ENCODE measurements around the gene PRKAG2.
"Not testable (repeated sequence)": the region's sequence is repeated elsewhere in the genome, so short reads cannot be mapped to it uniquely, and the experiment has no call there.

Gene PRKAG2

DNA sequence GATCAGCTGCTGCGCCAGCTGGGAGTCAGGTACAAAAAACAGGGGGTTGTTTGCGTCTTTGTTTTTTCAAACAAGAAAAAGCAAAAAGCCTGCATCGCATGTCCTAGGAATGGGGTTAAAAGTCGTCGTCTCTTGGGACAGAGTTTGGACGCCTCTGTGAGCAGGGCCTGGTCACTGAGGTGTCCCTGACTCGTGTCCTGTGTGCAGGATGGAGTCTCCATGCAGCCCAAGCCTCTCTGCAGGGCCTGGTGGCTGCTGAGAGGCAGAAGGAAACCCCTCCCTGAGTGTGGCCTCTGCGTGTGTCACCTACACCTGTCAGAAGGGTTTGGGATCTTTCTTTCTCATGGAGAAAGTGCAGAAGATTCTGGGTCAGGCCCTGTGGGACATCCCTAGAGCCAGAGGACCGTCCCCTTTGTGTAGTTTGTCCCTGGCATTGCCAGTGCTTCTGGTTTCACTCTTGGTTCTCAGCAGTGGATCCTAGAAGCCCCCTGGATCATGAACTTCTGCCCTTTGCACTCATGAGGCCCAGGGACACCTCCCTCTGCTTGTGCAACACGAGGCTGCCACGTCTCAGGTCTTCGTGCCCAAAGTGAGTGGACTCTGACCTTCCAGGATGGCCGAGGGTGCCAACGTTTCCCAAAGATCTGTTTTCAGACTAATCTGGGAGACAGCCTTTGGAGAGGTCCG lies 75.0 kb downstream of the PRKAG2 start:
- FAIRE-seq (no peak), DNase-seq (ENCODE audit: insufficient read length, low spot score) (no peak)
- TF ChIP-seq TAF1 (IDR thresholded peaks at IDR 0.05; ENCODE audit: low read depth, low read length) (no peak), SPI1 (IDR thresholded peaks at IDR 0.05; ENCODE audit: low read depth, low read length) (no peak), POLR2A (IDR thresholded peaks at IDR 0.05; ENCODE audit: low read depth, low read length) (no peak), POLR2AphosphoS5 (IDR thresholded peaks at IDR 0.05; ENCODE audit: low read depth, low read length) (no peak), PAX5 (IDR thresholded peaks at IDR 0.05; ENCODE audit: insufficient read depth, low read length, severe bottlenecking) (no peak), POU2F2 (IDR thresholded peaks at IDR 0.05; ENCODE audit: low read depth, low read length) (no peak)

DNA sequence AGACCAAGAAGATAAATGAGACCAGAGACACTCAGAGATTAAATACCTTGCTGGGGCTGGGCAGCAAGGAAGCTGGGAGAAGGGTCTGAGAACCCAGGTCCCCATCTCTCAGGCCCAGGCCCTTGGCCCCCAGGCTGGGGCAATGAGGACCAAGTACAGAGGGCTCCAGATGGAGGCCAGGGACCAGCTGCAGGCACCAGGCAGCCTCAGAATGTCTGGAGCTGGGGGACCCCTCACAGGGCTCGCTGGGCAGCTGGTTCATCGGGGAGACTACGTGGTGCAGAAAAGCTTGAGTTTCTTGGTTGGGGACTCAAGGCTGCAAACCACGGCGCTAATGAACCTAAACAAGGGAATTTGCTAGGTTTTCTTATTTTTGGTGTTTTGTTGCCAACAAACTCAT lies 75.6 kb downstream of the PRKAG2 start:
- DNase-seq (ENCODE audit: insufficient read length, low spot score) (no peak), FAIRE-seq (no peak)
- TF ChIP-seq TAF1 (IDR thresholded peaks at IDR 0.05; ENCODE audit: low read depth, low read length) (no peak), SPI1 (IDR thresholded peaks at IDR 0.05; ENCODE audit: low read depth, low read length) (no peak), POLR2A (IDR thresholded peaks at IDR 0.05; ENCODE audit: low read depth, low read length) (no peak), PAX5 (IDR thresholded peaks at IDR 0.05; ENCODE audit: insufficient read depth, low read length, severe bottlenecking) (no peak), POU2F2 (IDR thresholded peaks at IDR 0.05; ENCODE audit: low read depth, low read length) (no peak), POLR2AphosphoS5 (IDR thresholded peaks at IDR 0.05; ENCODE audit: low read depth, low read length) (no peak)

DNA sequence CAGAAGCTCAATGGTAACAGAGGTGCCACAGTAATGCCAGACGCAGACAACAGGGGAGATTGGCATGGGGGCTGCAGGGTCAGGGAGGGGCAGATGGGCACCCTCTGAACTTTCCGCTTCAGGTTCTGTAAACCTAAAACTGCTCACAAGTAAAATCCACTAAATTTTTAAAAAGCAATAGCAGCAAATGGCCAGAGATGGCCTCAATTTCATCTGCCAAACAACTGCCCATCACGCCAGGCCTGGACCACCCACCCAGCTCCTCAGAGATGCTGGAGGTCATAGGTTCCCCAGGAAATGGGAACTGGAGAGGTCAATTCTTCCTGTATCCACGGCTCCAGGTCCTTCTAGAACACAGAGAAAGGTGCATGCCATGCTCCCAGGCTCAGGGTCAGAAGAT lies 76.1 kb downstream of the PRKAG2 start:
- TF ChIP-seq POLR2AphosphoS5 (IDR thresholded peaks at IDR 0.05; ENCODE audit: low read depth, low read length) = no peak
- TF ChIP-seq POU2F2 (IDR thresholded peaks at IDR 0.05; ENCODE audit: low read depth, low read length) = no peak
- no peak for TF ChIP-seq SPI1 (IDR thresholded peaks at IDR 0.05; ENCODE audit: low read depth, low read length)
- TF ChIP-seq POLR2A (IDR thresholded peaks at IDR 0.05; ENCODE audit: low read depth, low read length) = no peak
- TF ChIP-seq TAF1 (IDR thresholded peaks at IDR 0.05; ENCODE audit: low read depth, low read length) = no peak
- TF ChIP-seq PAX5 (IDR thresholded peaks at IDR 0.05; ENCODE audit: insufficient read depth, low read length, severe bottlenecking) = no peak
- FAIRE-seq (no peak), DNase-seq (ENCODE audit: insufficient read length, low spot score) (no peak)

DNA sequence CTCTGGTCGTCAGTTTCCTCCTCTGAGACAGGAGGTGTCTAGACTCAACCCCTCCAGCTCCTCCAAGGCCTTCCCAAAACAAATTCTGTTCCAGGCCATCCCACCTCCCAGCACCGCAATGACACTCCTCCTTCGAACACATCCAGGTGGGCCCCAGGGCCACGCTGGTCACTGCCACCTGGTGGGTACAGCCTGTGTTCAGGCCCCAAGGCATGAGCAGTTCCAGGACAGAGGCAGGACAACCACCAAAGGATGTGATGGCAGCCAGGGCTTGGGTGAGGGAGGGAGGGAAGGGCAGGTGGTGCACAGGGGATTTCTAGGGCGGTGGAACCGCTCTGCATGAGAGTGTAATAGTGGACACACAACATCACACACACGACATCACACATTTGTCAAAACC lies 76.5 kb downstream of the PRKAG2 start:
- DNase-seq (ENCODE audit: insufficient read length, low spot score) = no peak
- TF ChIP-seq POU2F2 (IDR thresholded peaks at IDR 0.05; ENCODE audit: low read depth, low read length) = no peak
- no peak for TF ChIP-seq SPI1 (IDR thresholded peaks at IDR 0.05; ENCODE audit: low read depth, low read length)
- no peak for TF ChIP-seq POLR2A (IDR thresholded peaks at IDR 0.05; ENCODE audit: low read depth, low read length)
- no peak for TF ChIP-seq POLR2AphosphoS5 (IDR thresholded peaks at IDR 0.05; ENCODE audit: low read depth, low read length)
- no peak for TF ChIP-seq PAX5 (IDR thresholded peaks at IDR 0.05; ENCODE audit: insufficient read depth, low read length, severe bottlenecking)
- no peak for TF ChIP-seq TAF1 (IDR thresholded peaks at IDR 0.05; ENCODE audit: low read depth, low read length)
- FAIRE-seq = no peak

DNA sequence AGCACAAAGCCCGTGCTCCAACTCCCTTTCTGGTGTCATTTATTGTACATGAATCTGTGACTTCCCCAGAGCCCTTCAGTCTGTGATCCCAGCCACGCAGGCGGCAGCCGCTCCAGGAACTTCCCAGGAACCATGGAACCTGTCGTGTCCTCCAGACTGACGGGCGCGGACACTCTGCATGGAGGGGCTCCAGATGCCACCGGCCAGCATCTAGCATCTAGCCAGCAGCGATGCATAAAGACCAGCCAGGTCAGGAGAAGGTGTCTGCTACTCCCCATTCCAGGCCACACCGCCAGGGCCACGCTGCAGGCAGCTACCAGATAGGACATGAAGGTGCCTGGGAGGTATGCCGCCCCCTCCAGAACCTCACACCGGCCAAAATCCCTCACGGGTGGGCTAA lies 77.4 kb downstream of the PRKAG2 start:
- FAIRE-seq = no peak
- no peak for DNase-seq (ENCODE audit: insufficient read length, low spot score)
- TF ChIP-seq PAX5 (IDR thresholded peaks at IDR 0.05; ENCODE audit: insufficient read depth, low read length, severe bottlenecking) = no peak
- no peak for TF ChIP-seq SPI1 (IDR thresholded peaks at IDR 0.05; ENCODE audit: low read depth, low read length)
- TF ChIP-seq POLR2AphosphoS5 (IDR thresholded peaks at IDR 0.05; ENCODE audit: low read depth, low read length) = no peak
- TF ChIP-seq TAF1 (IDR thresholded peaks at IDR 0.05; ENCODE audit: low read depth, low read length) = no peak

DNA sequence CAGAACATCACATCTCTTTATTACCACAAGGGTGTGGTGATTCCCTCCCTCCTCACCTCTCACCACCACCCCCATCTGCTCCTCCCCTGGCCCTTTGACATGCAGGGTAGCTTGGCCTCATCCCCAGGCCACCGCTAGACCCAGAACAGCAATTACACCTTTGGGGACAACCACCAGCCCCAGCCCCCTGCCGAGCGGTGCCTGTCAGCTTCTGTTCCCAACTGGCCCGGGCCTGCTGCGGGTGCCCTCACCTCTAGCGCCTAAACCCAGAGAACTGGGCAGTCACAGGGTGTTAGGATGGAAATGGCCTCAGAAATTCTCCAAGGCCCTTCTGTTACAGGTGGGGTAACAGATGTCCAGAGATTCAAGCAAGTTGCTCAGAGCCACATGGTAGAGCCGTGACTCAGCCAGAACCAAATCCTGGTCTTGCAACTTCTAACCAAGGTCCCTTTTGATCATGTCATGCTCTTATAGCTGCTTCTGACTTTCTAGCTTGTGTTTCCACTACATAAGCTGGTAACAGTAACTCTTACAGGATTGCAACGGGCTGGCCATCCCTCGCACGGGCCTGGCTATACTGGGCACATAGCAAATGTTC lies 78.0 kb downstream of the PRKAG2 start:
- DNase-seq (ENCODE audit: insufficient read length, low spot score) (no peak), FAIRE-seq (no peak)
- TF ChIP-seq SPI1 (IDR thresholded peaks at IDR 0.05; ENCODE audit: low read depth, low read length) (no peak), TAF1 (IDR thresholded peaks at IDR 0.05; ENCODE audit: low read depth, low read length) (no peak)

DNA sequence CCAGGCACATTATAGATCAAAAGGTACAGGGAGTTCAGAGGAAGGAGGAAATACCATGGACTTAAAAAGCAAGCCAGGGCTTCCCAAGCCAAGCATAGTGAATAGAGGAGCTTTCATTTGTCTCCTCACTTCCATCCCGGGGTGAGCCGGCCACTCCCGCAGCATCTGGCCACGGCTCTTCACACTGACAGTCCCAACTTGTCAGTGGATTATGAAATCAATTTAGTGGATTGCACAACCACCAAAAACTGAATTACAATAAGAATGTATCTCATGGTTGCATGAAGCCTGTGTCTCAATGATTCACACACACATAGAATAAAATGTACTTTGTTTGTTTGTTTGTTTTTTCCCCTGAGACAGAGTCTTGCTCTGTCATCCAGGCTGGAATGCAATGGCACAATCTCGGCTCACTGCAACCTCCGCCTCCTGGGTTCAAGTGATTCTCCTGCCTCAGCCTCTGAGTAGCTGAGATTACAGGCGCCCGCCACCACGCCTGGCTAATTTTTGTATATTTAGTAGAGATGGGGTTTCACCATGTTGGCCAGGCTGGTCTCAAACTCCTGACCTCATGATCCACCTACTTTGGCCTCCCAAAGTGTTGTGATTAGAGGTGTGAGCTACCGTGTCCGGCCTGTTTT lies 79.1 kb downstream of the PRKAG2 start:
- DNase-seq (ENCODE audit: insufficient read length, low spot score); FAIRE-seq: not testable (repeated sequence)

DNA sequence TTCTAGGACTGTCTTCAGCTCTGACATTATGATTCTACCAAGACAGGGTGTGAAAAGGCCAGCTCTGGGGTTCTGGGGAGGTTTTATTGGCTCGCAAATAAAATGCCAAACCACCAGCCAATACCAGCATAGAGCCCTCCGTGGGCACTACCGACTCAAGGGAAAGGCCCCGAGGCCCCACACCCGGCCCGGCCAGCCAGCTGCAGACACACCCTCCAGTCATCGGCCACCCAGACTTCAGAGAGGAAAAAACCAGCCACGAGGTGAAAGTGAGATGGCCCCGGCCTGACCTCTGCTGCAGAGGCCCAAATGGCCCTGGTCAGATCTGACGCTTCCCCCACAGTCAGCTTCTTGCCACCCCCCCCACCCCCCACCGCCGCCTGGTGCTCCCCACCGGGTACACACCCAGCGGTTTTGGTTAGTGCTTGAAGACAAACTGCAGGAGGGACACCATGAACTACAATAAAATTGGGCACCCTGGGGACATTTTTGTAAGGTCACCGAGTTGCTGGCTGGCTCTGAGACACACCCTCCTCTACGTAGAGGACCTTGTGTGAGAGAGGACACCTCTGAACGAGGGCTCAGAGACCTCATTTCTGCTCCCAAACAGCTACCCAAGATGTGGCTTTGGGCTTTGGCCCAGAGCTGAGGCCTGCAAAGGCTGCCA lies 79.9 kb downstream of the PRKAG2 start:
- TF ChIP-seq POU2F2 (IDR thresholded peaks at IDR 0.05; ENCODE audit: low read depth, low read length) = no peak
- TF ChIP-seq TAF1 (IDR thresholded peaks at IDR 0.05; ENCODE audit: low read depth, low read length) = no peak
- TF ChIP-seq POLR2A (IDR thresholded peaks at IDR 0.05; ENCODE audit: low read depth, low read length) = no peak
- no peak for TF ChIP-seq SPI1 (IDR thresholded peaks at IDR 0.05; ENCODE audit: low read depth, low read length)
- no peak for TF ChIP-seq PAX5 (IDR thresholded peaks at IDR 0.05; ENCODE audit: insufficient read depth, low read length, severe bottlenecking)
- no peak for TF ChIP-seq POLR2AphosphoS5 (IDR thresholded peaks at IDR 0.05; ENCODE audit: low read depth, low read length)
- DNase-seq (ENCODE audit: insufficient read length, low spot score) (no peak), FAIRE-seq (no peak)

DNA sequence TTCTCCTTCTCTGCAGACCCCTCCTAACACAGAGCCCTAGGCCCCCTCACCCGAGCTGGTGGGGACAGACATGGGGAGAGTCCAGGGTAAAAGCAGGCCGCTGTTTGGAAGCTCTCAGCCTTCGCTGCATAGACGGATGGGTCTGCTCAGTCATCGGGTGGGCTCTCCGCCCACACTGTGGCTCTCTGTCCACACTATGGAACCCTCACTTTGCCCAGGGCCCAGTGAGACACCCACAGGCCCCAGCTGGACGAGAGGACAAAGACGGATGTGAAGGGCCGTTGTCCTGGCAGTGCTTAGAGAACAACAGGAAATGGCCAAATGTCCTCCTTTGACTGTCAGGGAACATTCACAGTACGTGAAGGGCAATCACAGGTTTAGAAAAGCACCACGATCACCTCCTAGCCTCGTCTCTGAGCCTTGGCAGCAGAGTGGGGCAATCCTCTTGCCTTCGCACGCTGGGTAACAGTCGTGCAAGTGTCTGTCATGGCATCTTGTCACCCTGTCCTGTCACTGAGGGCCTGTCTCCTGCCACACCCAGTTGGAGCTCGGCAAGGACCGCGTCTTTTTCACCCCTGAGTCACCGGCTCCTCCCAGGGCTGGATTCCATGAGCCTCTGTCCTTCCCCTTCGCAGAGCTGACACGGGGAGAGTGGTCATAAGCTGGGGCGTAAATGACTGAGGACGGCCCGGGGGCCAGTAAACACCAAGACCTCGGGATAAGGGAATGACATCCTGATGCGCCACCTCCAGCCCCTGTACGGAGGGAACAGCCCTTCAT lies 80.6 kb downstream of the PRKAG2 start:
- TF ChIP-seq POLR2A (IDR thresholded peaks at IDR 0.05; ENCODE audit: low read depth, low read length) (no peak), TAF1 (IDR thresholded peaks at IDR 0.05; ENCODE audit: low read depth, low read length) (no peak), POU2F2 (IDR thresholded peaks at IDR 0.05; ENCODE audit: low read depth, low read length) (no peak), SPI1 (IDR thresholded peaks at IDR 0.05; ENCODE audit: low read depth, low read length) (no peak), POLR2AphosphoS5 (IDR thresholded peaks at IDR 0.05; ENCODE audit: low read depth, low read length) (no peak), PAX5 (IDR thresholded peaks at IDR 0.05; ENCODE audit: insufficient read depth, low read length, severe bottlenecking) (no peak)
- DNase-seq (ENCODE audit: insufficient read length, low spot score) = no peak
- no peak for FAIRE-seq

All from GM12891 (cell line).